ENCODE data around the gene PSMB2. TPM values are rescaled to one million over a fixed set of nuclear protein-coding genes. Genes with fewer than 3 reads are reported as not detected.

The PSMB2 gene
- total RNA-seq, 1 donor, result 18.5 TPM

GRCh38 chr1:35564884-35565741 is 76.2 kb downstream of the PSMB2 start:
- H3K4me3 ChIP-seq (ENCODE audit: insufficient read depth, low read length), result no peak overlapping the region
- H3K79me2 ChIP-seq (ENCODE audit: insufficient read depth, low read length), result peaks cover 16% of the 10 kb centered on the region
- H3K4me2 ChIP-seq (ENCODE audit: insufficient read depth, low read length), result no peak overlapping the region
- no peak overlapping the region for H2AFZ ChIP-seq (ENCODE audit: low read length)
- H3K9me3 ChIP-seq (ENCODE audit: low read depth, low read length), result no peaks in the 10 kb centered on the region
- DNase-seq (ENCODE audit: insufficient read length, low spot score, missing footprints), result peak; percentile 17
- H3K27me3 ChIP-seq (ENCODE audit: insufficient read depth, low read length), result no peaks in the 10 kb centered on the region
- no peak for TF ChIP-seq CTCF (IDR thresholded peaks at IDR 0.05; ENCODE audit: extremely low read depth, low read depth, low read length)
- no peak overlapping the region for H3K27ac ChIP-seq (ENCODE audit: low read depth, low read length)
- H3K4me1 ChIP-seq (ENCODE audit: insufficient read depth, low read length), result peaks cover 30% of the 10 kb centered on the region
- peaks cover 27% of the 10 kb centered on the region for H3K36me3 ChIP-seq (ENCODE audit: insufficient read depth, low read length)
- H4K20me1 ChIP-seq (ENCODE audit: insufficient read depth, low read length), result peaks cover 43% of the 10 kb centered on the region

- peak; percentile 98 for DNase-seq (ENCODE audit: insufficient read length, low spot score, missing footprints)
Observed at GRCh38 chr1:35564037-35564883, 77.1 kb downstream of the PSMB2 start.

GRCh38 chr1:35563166-35563565 is 78.2 kb downstream of the PSMB2 start:
- no peak overlapping the region for H3K27ac ChIP-seq (ENCODE audit: low read depth, low read length)
- H3K4me2 ChIP-seq (ENCODE audit: insufficient read depth, low read length), result no peak overlapping the region
- H4K20me1 ChIP-seq (ENCODE audit: insufficient read depth, low read length), result peaks cover 61% of the 10 kb centered on the region
- H3K79me2 ChIP-seq (ENCODE audit: insufficient read depth, low read length), result peaks cover 22% of the 10 kb centered on the region
- no peaks in the 10 kb centered on the region for H3K27me3 ChIP-seq (ENCODE audit: insufficient read depth, low read length)
- no peak overlapping the region for H2AFZ ChIP-seq (ENCODE audit: low read length)
- peaks cover 27% of the 10 kb centered on the region for H3K36me3 ChIP-seq (ENCODE audit: insufficient read depth, low read length)
- TF ChIP-seq CTCF (IDR thresholded peaks at IDR 0.05; ENCODE audit: extremely low read depth, low read depth, low read length), result no peak
- peaks cover 21% of the 10 kb centered on the region for H3K4me1 ChIP-seq (ENCODE audit: insufficient read depth, low read length)
- H3K4me3 ChIP-seq (ENCODE audit: insufficient read depth, low read length), result no peak overlapping the region
- DNase-seq (ENCODE audit: insufficient read length, low spot score, missing footprints), result no peak
- no peaks in the 10 kb centered on the region for H3K9me3 ChIP-seq (ENCODE audit: low read depth, low read length)

More at GRCh38 chr1:35564037-35564883, 77.1 kb downstream of the PSMB2 start:
- no peak overlapping the region for H2AFZ ChIP-seq (ENCODE audit: low read length)
- no peak overlapping the region for H3K27ac ChIP-seq (ENCODE audit: low read depth, low read length)
- no peaks in the 10 kb centered on the region for H3K9me3 ChIP-seq (ENCODE audit: low read depth, low read length)
- H3K4me3 ChIP-seq (ENCODE audit: insufficient read depth, low read length), result no peak overlapping the region
- no peaks in the 10 kb centered on the region for H3K27me3 ChIP-seq (ENCODE audit: insufficient read depth, low read length)
- peaks cover 17% of the 10 kb centered on the region for H3K79me2 ChIP-seq (ENCODE audit: insufficient read depth, low read length)
- H3K4me1 ChIP-seq (ENCODE audit: insufficient read depth, low read length), result peaks cover 22% of the 10 kb centered on the region
- peaks cover 27% of the 10 kb centered on the region for H3K36me3 ChIP-seq (ENCODE audit: insufficient read depth, low read length)
- H3K4me2 ChIP-seq (ENCODE audit: insufficient read depth, low read length), result no peak overlapping the region
- TF ChIP-seq CTCF (IDR thresholded peaks at IDR 0.05; ENCODE audit: extremely low read depth, low read depth, low read length), result peak; percentile 85
- peaks cover 52% of the 10 kb centered on the region for H4K20me1 ChIP-seq (ENCODE audit: insufficient read depth, low read length)
